Central memory CD4-positive, alpha-beta T cell (primary cell): ENCODE measurements around the gene MYOM3.
A peak's percentile ranks its signal among the peaks of the same experiment; 100 is the strongest.

Experiments used
- DNase-seq: peaks from one replicate; pipeline ENCODE4 v3.0.0; 2022

MYOM3 gene

DNA sequence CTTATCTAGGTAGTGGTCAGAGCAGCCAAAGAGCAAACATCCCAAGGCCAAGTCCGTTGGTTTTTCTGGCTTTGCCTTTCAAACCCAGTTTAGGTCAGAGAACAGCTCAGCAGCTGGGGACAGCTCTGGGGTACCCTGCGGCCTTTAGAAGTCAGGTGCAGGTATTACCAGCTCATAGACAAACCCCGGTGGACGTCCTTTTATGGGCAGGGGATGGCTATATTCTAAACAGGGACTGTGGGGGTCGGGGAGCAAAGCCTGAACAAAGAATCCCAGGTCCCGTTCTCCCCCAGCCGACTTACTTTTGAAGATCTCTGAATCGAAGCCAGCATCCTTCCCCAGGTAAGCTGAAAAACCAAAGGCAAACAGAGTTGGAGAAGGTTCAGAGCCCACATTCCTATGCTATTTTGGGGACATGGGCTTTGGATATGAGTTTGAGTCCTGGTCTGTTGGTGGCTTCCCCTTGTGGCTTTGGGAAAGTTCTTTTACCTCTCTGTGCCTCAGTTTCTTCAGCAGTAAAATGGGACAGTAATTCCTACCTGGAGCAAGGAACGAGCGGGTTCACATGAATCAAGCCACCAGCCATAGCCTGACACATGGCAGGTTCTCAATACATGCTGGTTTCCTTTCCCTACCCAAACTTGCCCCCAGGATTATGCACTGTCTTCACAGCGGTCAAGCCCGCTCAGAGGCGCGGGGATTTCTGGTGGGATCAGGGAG is 16.6 kb downstream of the MYOM3 start:
- no peak for DNase-seq

DNA sequence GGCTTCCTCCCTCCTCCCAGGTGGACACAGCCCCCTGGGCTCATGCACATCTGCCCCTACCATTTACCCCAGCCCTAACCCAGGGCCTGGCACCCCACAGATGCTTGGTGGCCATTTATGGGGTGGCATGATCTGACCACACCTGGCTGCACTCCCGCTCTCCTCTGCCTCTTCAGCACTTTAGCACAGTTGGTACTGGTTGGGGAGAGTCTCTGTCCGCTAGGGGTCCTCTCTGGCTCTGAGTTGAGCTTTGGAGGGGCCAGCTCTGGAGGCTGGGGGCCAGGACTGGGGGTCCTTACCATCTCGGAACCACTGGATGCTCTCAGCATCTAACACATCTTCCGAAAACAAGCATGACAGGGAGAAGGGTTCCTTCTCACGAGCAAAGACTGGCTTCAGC is 17.4 kb downstream of the MYOM3 start:
- DNase-seq, result no peak

DNA sequence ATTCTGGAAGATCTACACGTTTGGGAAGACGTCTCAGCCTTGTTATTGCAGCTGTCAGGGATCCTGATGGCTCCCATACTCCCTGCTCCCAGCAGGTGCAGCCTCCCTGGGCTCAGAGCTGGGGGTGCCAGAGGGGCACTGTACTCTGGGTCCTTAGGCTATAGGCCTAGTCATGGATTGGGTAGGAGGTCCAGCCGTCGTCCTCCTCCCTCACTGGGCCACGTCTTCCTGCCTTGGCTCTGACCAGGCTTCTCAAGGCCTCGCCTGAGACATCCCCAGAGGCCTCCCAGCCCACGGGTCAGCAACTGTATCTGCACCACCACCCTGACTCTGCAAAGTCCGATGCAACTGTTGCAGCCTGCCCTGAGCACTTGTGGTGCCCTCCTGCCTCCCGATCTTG is 18.2 kb downstream of the MYOM3 start:
- no peak for DNase-seq

DNA sequence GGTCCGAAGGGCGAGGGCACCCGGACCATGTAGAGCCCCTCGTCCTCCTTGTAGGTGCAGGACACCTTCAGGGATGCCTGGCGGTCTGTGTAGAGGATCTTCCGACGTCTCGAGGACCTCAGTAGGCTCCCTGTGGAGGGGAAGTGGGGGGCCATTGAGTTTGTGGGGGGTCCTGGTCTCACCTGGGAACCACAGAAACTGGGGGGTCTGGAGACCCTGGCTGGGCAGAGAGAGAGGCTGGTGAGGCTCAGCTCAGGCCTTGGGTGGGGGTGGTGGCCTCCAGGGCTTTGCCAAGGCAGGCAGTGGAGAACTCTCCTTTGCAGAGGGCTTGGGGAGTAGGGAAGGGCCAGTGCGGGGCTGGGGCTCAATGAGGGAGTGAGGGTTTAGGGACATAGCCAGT is 19.0 kb downstream of the MYOM3 start:
- DNase-seq, result no peak

DNA sequence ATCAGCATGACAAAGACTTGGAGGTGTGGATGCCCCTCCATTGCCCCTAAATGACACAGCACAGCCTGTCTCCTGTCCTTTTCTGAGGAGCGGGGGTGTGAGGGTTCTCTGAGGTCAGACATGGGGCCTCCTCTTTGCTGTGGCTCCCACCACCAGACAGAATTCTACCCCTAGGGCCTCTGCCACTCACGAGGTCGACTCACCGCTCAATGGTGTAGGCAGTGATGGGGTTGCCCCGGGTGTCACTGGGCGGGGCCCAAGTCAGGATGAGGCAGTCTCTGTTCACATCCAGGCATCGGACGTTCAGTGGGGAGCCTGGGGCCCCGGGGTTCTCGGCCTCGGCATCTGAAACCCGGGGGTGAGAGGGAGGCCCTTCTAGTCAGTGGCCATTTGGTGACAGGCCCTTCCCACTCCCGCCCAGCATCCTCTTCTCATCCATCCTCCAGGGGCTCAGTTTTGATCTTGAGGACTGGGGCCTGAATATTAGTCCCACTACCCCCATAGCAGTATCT is 19.9 kb downstream of the MYOM3 start:
- no peak for DNase-seq

DNA sequence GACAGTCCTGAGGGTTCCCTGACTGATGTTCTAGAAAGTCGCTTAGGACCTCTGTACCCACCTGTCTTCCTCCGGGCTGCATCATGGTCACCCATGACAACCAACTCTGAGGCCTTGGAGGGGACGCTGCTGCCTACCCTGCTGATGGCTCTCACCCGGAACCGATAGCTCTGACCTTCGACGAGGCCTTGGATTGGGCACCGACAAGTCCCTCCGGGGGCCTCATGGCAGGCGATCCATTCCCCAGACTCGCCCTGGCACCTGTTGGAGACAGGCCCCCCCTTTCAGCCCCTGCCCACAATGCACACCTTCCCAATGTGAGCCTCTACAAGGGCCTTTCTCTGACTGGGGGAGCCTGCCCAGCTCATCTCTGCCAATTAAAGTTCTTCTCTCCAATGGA is 21.2 kb downstream of the MYOM3 start:
- no peak for DNase-seq

DNA sequence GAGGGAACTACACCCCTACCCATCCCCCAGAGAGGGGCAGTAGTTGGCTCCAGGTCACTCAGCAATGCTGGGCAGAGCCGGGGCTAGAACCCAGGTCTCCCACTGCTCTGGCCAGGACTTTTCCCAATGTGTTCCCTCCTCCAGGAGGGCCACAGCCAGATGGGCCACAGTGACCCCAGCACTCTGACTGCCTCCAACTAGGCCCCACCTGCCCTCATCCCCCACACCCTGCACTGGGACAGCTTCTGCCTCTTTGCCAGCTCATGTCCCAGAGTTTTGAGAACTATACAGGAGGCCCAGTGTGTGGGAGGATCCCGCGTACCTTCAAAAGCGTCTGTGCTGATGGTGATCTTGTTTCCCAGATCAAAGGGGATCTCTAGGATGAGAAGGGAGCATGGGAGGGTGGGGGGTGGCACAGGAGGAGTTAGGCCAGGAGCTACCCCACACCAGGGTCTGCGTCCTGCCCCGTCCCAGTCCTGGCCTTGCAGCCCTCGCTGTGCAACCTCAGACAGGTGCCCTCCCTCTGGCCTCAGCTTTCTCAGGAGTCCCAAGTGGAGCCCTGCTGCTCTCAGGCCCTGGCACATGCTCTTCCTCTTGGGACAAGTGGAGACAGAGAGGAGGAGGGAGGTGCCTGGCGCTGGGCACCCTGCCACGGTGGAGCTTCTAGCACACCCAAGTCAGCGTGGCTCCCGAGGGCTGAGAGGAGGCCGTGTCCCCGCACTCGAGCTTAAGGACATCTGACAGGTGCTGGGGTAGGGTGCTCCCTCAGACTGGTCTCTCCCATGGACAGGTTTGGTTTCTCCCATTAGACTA is 22.0 kb downstream of the MYOM3 start:
- no peak for DNase-seq

DNA sequence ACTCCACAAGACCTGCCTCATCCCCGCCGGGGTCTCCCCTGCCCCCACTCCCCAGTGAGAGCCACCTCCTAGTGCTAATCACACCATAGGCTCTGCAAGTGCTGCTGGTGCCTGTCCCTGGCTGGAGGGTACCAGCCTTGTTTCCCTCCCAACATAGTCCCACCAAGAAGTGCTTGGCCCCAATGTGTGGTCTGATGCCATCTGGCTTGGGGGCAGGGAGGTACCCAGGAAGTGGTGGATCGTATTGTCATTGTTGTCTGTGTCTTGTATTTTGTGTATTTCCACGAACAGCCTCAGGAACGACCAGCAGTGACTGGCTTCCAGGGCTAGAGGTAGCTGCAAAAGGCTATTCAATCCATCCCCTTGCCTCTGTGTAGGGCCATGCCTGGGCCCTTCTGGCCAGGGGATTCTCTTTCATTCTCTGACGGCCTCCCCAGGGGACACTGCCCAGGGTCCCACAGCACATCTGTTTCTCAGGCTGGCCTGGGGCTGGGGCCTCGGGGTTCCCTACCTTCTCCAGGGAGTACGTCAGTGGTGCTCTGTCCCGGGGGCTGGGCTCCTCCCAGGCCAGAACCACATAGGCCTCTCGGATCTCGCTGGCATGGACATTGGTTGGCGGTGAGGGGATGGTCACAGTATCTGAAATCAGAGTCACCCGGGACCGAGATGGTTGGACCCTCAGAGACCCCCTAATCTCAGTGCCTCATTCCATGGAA is 22.8 kb downstream of the MYOM3 start:
- no peak for DNase-seq

DNA sequence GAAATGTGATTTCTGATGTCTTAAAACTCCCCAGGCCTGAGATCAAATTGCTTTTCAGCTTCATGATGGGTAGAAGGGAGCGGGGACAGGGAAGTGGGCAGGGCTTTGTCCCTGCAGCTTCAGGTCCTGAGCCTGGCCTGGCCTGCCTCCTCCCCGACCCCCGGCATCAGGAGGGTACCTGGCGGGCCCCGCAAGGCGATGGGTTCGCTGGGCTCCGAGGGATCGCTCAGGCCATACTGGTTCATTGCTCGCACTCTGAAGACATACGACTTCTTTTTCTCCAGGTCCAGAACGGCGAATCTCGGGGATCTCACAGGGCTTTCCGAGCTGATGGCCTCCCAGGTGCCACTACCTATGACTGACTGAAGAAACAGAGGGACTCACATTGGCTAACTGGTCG is 25.5 kb downstream of the MYOM3 start:
- DNase-seq, result no peak

DNA sequence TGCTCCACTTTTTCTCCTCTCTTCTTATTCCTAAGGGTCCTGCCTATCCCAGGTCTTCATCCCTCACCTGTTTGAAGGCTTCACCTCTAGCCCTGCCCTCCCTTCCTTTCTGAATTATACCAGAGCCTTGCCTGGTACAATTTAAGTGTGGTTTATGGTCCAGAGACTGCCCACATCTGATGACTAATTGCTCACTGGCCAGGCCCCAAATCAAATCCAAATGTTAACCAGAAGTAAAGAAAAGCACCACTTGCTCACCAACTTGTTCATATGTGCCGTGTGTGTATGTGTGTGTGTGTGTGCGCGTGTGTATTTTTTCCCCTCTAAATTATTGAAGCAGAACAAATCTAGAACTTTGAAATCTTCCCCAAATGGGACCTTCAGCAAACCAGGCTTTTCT is 26.4 kb downstream of the MYOM3 start:
- no peak for DNase-seq

DNA sequence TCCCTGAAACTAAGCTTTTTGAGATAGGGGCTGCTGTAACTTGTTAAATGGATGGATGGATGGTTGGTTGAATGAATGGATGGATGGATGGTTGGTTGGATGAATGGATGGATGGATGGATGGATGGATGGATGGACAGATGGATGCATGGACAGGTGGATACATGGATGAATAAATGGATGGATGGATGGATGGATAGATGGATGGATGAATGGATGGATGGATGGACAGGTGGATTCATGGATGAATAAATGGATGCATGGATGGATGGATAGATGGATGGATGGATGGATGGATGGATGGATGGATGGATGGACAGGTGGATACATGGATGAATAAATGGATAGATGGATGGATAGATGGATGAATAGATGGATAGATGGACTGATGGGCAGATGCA is 26.9 kb downstream of the MYOM3 start:
- no peak for DNase-seq

DNA sequence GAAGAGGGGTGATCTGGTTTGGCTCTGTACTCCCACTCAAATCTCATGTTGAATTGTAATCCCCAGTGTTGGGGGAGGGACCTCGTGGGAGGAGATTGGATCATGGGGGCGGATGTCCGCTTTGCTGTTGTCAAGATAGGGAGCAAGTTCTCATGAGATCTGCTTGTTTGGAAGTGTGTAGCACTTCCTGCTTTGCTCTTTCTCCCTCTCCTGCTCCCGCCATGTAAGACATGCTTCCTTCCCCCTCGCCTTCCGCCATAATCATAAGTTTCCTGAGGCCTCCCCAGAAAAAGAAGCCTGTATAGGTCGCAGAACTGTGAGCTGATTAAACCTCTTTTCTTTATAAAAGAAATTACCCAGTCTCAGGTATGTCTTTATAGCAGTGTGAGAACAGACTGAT is 27.9 kb downstream of the MYOM3 start:
- no peak for DNase-seq

DNA sequence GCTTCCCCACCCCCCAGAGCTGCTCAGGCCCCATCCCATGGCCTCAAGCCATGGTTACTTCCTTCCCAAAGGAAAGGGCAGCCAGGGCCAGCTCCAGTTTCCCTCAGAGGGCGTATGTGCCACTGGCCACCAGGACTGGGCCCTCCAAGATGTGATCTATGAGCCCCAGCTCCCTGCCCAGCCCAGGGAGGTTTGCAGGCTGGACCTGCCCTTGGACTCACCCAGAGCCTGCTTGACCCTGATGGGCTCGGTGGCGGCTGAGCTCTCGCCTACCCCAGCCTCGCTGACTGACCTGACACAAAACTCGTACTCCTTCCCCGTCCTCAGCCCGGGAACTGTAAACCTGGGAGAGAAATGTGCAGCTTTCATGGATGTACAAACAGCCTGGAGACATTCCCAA is 29.6 kb downstream of the MYOM3 start:
- DNase-seq, result no peak

DNA sequence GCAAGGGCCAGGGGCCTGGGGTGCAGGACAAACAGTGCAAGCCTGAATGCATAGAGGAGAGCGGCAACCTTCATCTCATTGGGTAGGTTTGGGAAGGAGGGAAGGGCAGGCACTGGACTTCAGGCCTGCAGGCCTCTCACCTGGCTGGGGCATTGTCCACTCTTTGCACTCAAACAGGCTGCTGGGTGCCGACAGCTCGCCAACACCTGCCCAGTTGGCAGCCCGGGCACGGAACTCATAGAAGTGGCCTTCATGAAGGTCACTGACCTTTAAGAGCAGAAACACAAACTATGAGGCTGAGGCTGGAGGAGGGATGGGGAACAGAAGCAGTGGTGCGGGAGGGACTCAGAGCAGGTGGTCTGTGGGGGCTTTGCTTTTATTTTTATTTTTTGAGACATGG is 30.7 kb downstream of the MYOM3 start:
- DNase-seq, result no peak

DNA sequence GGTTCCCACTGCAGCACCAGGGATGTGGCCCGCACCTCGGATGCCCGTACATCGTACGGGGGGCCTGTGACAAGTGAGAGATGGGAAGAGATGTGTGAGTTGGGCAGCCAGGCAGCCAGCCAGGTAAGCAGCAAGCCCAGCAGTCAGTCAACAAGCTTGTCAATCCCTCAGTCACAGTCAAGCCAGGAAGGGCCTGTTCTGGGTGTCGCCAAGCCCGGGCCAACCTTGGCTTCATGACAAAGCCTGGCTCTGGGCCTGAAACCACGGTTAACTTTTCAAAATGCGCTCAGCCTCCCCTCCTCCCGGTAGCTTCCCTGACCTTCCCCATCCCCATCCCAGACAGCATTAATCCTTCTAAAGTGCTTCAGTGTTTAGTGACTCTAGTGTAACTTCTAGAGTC is 31.8 kb downstream of the MYOM3 start:
- DNase-seq, result no peak

DNA sequence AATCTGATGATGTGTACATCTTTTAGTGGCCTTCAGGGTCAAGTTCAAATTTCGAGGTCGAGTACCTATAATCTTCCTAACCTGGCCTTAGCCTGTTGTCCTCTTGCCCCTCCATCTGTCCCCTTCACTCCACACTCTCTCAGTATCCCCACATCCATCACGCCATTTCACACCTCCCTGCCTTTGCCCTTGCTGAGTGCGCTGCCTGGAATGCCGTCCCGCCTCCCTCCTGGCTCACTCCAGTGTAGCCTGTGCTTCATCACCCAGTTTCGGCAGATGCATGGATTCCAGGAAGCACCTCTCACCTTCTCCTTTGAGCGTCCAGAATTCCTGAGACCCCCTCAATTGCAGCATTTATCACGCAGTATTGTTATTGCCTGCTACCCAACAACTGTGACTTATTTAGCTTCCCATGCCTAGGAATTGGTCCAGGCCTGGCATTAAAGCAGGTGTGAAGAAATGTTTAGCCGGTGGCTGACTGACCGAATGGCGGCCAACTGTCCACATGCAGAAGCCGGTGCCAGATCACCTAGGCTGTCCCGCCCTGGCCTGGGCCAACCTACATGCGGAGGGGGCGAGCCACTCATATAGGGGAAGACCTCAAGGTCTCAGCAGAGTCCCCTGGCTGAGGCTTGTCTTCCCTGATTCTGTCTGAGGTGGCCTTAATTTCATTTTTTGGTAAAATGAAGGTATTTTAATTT is 34.5 kb downstream of the MYOM3 start:
- DNase-seq, result no peak

DNA sequence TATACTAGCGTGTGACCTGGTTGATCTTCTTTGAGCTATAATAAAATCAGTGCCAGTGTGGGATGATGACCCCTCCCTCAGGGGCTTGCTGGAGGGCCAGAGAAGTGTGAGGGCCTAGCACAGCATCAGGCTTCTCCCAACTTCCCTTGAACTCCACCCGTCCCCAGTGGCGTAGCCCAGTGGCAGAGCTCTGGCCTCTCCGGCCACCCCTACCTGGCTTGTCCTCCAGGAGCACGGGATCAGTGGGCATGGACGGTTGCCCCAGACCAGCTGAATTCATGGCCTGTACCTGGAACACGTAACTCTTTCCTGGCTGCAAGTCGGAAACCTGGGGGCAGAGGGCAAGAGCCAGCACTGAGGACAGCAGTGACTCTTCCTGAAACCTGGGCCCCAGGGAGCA is 36.0 kb downstream of the MYOM3 start:
- DNase-seq, result no peak

DNA sequence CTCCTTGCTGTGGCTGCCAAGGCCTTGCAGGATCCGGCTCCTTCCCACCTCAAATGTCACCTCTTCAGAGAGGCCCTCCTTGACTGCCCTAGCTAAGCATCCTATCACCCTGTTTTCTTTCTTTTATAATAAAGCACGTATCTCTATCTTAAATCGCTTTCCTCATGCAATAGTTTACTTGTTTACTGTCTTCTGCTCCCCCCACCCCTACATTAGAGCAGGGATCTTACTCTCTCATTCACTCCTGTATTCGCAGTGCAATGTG is 36.4 kb downstream of the MYOM3 start:
- no peak for DNase-seq

DNA sequence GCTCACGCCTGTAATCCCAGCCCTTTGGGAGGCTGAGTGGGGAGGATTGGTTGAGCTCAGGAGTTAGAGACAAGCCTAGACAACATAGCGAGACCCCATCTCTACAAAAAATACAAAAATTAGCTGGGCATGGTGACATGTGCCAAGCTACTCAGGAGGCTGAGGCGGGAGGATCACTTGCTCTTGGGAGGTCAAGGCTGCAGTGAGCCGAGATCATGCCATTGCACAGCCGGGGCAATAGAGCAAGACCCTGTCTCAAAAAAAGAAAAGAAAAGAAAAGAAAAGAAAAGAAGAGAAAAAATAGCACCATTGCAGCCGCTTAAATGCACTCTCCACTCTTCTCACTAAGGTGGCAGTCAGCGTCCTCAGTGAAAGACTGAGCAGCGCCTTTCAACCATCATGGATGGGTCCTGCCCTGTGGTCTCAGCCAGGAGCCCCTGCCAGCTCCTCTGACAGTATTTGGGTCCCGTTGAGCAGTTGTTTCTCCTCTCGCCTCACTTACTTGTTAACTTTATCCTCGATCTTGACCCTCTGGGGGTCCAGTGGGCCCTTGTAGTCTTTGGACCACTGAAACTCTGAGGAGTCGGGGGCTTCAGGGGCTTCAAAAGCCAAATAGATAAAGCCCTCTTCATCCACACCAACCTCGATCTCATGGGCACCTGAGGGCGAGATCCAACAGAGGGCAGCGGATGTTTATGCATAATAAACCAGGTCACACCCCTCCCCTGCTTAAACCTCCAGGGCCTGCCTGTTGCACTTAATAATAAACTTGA is 36.9 kb downstream of the MYOM3 start:
- DNase-seq, result no peak

DNA sequence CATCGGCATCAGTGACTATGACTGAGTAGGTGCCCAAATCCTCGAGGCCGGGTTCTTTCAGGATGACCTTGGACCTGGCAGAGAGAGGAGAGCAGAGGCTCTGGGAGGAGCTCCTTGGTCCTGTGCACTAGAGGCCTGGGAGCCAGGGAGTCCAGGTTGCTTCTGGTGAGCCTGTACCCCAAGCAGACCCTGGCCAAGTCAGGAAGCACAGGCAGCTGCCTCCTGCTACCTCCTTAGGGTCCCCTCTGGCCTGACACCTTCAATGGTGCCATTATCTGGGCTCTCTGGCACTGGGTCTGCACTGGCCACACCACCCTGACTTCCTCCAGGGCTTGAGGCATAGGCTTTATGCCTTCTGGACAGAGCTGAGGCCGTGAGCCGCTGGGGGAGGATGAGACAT is 37.7 kb downstream of the MYOM3 start:
- no peak for DNase-seq

DNA sequence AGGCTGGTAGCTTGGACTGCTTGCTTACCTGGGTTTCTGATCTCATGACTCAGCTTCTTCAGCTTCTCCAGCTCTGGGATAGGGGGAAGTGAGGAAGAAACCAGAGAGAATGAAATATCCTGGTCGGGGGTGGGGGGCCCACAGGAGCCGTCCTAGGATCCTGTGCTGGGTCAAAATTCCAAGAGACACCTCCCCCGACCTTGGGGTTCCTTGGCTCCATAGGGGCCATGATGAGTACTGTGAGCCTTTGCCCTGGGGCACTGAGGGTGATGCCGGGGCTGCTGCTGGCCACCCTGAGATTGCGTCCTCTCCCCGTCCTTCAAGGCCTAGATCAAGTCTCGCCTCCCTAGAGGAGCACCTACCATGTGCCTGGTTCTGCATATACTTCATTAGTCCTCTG is 40.0 kb downstream of the MYOM3 start:
- no peak for DNase-seq

DNA sequence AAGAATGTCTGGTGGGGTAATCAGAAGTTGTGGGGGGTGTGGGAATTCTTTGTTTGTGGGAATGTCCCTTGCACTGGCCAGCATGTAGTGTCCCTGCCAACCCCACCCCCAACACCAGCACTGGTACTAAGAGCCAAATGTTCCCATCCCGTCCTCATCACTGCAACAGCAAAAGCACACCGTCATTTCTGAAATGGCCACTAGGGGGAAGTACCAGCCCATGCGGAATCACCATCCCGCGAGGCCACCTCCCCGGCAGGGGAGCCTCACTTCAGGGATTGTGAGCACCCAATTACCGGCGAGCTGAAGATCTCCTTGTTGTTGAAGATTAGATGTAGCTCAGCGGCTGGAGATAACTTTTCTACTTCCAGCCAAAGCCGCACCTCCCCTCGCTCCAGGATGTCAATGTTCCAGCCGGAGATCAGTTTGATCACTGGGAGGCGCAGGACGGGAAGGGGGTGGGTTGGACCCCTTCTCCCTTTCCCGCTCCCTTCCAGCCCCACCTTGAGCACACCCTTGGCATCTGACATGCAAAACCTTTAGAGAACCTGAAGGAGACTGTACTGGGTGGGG is 41.0 kb downstream of the MYOM3 start:
- DNase-seq, result peak; percentile 48
